SU-DHL-6 (cell line): ENCODE data around the gene NID2.

ENCODE experiments used
- CTCF ChIP-seq: fragments of 200-600 bp; sonication (generic); IDR thresholded peaks from one replicate; pipeline ENCODE4 v1.5.1; 2017; ENCODE audit warnings: antibody characterized with exemption, mild to moderate bottlenecking, low read length, moderate library complexity; ENCODE audit not compliant: insufficient read depth, poor library complexity, severe bottlenecking
- EZH2phosphoT487 ChIP-seq: fragments of 200-600 bp; sonication (generic), shearing (Covaris generic); conservative IDR thresholded peaks from 2 replicates; pipeline ENCODE4 v1.6.1; 2018; ENCODE audit warnings: mild to moderate bottlenecking, antibody characterized with exemption, low read length, moderate library complexity, mixed read lengths

GRCh38 chr14:52029881-52030280 is 39.0 kb downstream of the NID2 start:
- TF ChIP-seq CTCF (no peak), EZH2phosphoT487 (no peak)
